AG09309 (cell line): ENCODE data around the gene RAI1.

ENCODE experiments used
- DNase-seq: peaks from one replicate; pipeline ENCODE4 v3.0.0-alpha.2; 2010; ENCODE audit warnings: low read depth
- H3K4me3 ChIP-seq: 2 replicates; pipeline ENCODE4 v1.5.1; 2011; ENCODE audit warnings: mild to moderate bottlenecking, low read depth, low read length, moderate library complexity; ENCODE audit not compliant: control insufficient read depth
- TF ChIP-seq, protein P1 (sequence below): IDR thresholded peaks from 2 replicates; pipeline ENCODE4 v1.5.1; 2011; ENCODE audit warnings: mild to moderate bottlenecking, low read depth, low read length, inconsistent platforms; ENCODE audit not compliant: insufficient read depth, control insufficient read depth; ENCODE audit errors: missing control alignments

RAI1 gene

DNA sequence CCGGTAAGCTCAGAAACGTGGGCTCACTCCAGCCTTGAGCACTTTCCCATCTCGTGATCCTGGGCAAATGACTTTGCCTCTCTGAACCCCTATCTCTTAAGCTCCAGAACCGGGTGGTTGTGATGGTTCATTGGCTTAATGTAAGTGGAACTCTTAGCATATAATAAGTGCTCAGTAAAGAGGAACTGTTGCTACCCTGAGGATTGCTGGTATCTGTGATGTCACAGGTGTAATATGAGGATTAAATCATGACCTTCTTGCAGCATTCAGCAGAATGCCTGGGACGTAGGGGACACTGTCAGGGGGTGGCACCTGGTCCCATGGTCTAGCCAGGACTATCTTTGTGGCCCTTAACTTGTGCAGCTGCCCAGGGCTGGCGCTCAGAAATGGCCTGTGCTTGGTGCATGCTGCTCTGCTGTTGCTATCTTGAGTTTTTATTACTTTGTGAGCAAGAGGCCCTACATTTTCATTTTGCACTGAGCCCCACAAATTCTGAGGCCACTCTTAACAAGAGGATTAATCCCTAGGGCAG lies 86.7 kb downstream of the RAI1 start:
- TF ChIP-seq, protein P1, sequence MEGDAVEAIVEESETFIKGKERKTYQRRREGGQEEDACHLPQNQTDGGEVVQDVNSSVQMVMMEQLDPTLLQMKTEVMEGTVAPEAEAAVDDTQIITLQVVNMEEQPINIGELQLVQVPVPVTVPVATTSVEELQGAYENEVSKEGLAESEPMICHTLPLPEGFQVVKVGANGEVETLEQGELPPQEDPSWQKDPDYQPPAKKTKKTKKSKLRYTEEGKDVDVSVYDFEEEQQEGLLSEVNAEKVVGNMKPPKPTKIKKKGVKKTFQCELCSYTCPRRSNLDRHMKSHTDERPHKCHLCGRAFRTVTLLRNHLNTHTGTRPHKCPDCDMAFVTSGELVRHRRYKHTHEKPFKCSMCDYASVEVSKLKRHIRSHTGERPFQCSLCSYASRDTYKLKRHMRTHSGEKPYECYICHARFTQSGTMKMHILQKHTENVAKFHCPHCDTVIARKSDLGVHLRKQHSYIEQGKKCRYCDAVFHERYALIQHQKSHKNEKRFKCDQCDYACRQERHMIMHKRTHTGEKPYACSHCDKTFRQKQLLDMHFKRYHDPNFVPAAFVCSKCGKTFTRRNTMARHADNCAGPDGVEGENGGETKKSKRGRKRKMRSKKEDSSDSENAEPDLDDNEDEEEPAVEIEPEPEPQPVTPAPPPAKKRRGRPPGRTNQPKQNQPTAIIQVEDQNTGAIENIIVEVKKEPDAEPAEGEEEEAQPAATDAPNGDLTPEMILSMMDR, result no peak
- no peak for DNase-seq
- H3K4me3 ChIP-seq, result no peak overlapping the region

DNA sequence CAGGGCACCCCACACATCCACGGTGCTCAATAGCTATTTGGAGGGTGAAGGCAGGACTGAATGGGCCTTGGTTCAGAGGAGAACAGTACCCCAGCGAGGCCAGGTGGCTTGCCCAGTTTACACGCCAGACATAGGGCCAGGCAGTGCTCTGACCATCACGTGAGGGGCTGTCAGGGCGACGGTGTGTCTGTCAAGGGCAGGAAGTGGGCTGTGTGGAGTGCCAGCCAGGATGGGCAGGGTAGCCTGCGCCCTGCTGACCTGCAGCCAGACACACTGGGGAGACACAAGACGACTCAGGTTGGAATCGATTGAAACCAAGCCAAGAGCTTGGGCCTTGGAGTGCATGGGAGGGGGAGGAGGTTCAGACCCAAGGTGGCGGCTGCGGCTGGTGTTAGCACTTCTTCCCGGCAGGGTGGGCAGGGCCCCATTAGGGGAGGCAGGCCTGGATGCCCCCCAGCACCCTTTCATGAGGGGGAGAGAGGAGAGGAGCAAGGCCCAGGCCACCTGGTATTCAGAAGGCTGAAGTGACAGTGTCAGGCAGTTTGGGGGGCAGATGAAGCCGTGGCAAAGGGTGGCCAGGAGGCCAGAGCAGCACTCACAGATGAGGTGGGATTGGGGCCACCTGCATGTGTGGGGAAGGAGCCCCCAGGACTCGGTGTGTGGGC lies 87.3 kb downstream of the RAI1 start:
- no peak overlapping the region for H3K4me3 ChIP-seq
- TF ChIP-seq, protein P1, result no peak
- DNase-seq, result no peak

DNA sequence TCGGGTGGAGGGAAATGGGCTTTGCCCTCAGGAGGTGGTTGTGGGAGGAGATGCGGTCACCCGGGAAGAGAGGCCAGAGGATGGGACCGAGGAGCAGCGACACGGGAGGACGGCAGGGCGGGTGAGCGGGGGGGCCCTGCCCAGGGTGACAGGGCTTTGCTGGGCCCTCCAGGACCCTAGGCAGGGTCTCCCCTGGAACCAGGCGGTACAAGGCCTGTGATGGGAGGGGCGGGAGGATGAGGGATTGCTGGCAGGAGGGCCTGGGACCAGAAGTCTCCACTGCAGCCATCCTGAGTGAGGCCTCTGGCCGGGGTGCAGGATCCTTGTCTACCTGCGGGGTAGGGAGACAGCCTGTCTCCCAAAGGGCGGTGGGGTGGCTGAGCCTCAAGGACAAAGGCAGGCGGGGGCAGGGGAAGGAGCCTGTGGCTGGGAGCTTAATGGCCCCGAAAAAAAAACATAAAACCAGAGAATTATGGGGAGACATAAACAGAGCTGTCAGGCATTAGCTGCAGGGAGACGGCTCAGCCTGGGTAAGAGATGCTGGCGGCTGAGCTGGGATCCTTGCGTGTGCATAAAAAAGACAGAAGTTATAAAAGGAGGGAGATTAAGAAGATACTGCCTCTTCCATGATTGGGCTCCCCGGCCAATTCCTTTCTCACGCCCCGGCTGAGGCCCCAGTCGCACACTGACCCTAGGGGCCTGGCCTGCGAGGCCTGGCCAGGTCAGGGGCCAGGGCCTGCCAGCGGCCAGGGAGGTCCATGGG lies 88.8 kb downstream of the RAI1 start:
- TF ChIP-seq, protein P1, result no peak
- H3K4me3 ChIP-seq, result no peak overlapping the region
- DNase-seq, result no peak

DNA sequence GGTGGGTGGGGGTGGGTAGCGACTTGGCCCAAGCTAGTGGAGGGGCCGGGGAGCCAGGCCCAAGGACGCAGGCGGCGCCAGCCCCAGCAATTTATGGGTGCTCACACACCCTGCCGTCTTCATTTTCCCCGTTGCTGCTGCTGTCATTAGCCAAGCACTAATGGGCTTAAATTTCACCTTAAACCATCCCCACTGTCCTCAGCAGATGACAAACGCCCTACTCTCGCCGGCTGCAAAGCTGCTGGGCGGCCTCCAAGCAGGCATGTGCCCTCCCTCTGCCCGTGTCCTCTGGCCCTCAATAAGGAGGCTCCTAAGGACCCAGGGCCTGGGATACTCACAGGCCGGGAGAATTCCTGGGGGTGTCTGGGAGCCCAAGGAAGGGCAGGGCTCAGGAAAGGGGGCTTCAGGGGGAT lies 89.4 kb downstream of the RAI1 start:
- H3K4me3 ChIP-seq, result no peak overlapping the region
- TF ChIP-seq, protein P1, result no peak
- no peak for DNase-seq

DNA sequence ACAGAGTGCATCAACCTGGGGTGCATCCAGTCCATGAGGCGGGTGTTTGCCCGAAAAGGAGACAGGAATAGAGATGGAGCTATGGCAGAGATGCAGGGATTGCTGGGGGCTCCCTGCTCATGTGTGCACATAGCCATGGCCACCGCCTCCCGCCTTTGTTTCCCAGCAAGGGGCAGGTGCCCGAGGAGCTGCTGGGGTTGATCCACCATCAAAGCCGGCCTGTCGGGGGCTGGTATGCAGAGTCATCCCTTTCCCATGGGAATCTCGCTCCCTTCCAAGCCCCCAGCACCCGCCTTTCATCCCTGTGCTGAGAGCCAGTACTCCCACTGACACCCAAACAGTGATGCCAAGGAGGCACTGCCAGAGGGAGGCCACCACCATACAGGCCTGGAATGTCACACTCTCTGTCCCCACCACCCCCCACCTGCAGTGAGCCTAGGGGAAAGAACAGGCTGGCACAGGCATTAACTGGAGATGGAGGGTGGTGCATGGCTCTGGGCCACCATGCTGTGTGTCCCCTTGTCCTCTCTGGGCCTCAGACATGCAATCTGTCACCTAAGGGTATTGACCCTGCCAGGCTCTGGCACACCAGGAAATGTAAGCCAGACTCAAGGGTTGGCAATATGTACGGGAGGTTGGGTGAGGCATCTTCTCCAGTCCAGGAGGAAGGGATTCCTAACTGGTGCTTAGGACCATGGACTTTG lies 90.4 kb downstream of the RAI1 start:
- DNase-seq, result no peak
- TF ChIP-seq, protein P1, result no peak
- no peak overlapping the region for H3K4me3 ChIP-seq

DNA sequence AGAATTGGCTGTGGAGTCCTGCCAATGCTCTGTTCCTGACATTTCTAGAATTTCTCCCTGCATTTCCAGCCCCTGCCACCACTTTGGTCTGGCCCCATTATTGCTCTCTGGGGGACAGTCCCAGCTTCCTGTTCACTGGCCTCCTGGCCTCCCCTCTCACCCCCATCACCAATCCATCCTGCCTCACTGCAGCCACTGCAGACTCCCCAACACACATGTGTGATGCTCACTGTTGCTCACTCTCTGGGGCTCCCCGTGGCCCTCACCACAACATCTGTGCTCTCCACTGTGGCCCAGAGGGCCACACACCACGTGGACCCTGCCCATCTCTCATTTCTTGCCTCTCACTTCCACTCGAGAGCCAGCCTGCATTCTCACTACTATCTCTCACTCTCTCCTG lies 91.0 kb downstream of the RAI1 start:
- H3K4me3 ChIP-seq, result no peak overlapping the region
- no peak for DNase-seq
- TF ChIP-seq, protein P1, result no peak
